HG03378 (cell line): ENCODE data around the gene ADAMTS18.
"Not testable (repeated sequence)": the region's sequence is repeated elsewhere in the genome, so short reads cannot be mapped to it uniquely, and the experiment has no call there.

Source experiments
- ATAC-seq: cut with Tn5 transposase; IDR thresholded peaks from one replicate; pipeline ENCODE4 v1.9.1; 2021; ENCODE audit warnings: mild to moderate bottlenecking, moderate library complexity; ENCODE audit not compliant: unreplicated experiment

ADAMTS18 gene

GRCh38 chr16:77298418-77299360 is 136.1 kb downstream of the ADAMTS18 start:
- ATAC-seq: no peak

GRCh38 chr16:77297996-77298395 is 136.8 kb downstream of the ADAMTS18 start:
- ATAC-seq: no peak

- ATAC-seq: no peak
Measured at GRCh38 chr16:77295896-77296295, 138.9 kb downstream of the ADAMTS18 start.

GRCh38 chr16:77290451-77291115 is 144.3 kb downstream of the ADAMTS18 start:
- ATAC-seq: no peak

GRCh38 chr16:77289331-77289809 is 145.5 kb downstream of the ADAMTS18 start:
- no peak for ATAC-seq

- ATAC-seq: no peak
Measured at GRCh38 chr16:77288222-77288621, 146.6 kb downstream of the ADAMTS18 start.

- ATAC-seq: no peak
Measured at GRCh38 chr16:77285676-77286075, 149.2 kb downstream of the ADAMTS18 start.

GRCh38 chr16:77282345-77282744 is 152.5 kb downstream of the ADAMTS18 start:
- no peak for ATAC-seq

- not testable (repeated sequence) for ATAC-seq
Measured at GRCh38 chr16:77279316-77279715, 155.5 kb downstream of the ADAMTS18 start.

GRCh38 chr16:77277571-77277970 is 157.3 kb downstream of the ADAMTS18 start:
- ATAC-seq: no peak

- ATAC-seq: no peak
Measured at GRCh38 chr16:77277141-77277540, 157.7 kb downstream of the ADAMTS18 start.

- no peak for ATAC-seq
Measured at GRCh38 chr16:77276661-77277060, 158.2 kb downstream of the ADAMTS18 start.

- ATAC-seq: not testable (repeated sequence)
Measured at GRCh38 chr16:77275303-77275702, 159.5 kb downstream of the ADAMTS18 start.

- ATAC-seq: no peak
Measured at GRCh38 chr16:77273815-77274214, 161.0 kb downstream of the ADAMTS18 start.

GRCh38 chr16:77271532-77272426 is 163.1 kb downstream of the ADAMTS18 start:
- no peak for ATAC-seq

- not testable (repeated sequence) for ATAC-seq
Measured at GRCh38 chr16:77266185-77266584, 168.6 kb downstream of the ADAMTS18 start.

- no peak for ATAC-seq
Measured at GRCh38 chr16:77262971-77263370, 171.9 kb downstream of the ADAMTS18 start.

GRCh38 chr16:77250400-77250799 is 184.4 kb downstream of the ADAMTS18 start:
- ATAC-seq: no peak

- no peak for ATAC-seq
Measured at GRCh38 chr16:77246150-77246549, 188.7 kb downstream of the ADAMTS18 start.

GRCh38 chr16:77242471-77242870 is 192.4 kb downstream of the ADAMTS18 start:
- not testable (repeated sequence) for ATAC-seq

- ATAC-seq: no peak
Measured at GRCh38 chr16:77238593-77238992, 196.2 kb downstream of the ADAMTS18 start.
